PC-9 (cell line): Measurements from ENCODE around the gene CCL20.

Experiments used
- EZH2 ChIP-seq: fragments of 200-600 bp; sonication (generic); IDR thresholded peaks from 2 replicates; pipeline ENCODE4 v1.8.0; 2017; ENCODE audit warnings: antibody characterized with exemption, low read depth
- TF ChIP-seq, protein P1 (sequence below): fragments of 200-600 bp; sonication (generic); conservative IDR thresholded peaks from 2 replicates; pipeline ENCODE4 v1.6.1; 2017; ENCODE audit warnings: mixed run types, antibody characterized with exemption, mild to moderate bottlenecking, moderate library complexity

DNA sequence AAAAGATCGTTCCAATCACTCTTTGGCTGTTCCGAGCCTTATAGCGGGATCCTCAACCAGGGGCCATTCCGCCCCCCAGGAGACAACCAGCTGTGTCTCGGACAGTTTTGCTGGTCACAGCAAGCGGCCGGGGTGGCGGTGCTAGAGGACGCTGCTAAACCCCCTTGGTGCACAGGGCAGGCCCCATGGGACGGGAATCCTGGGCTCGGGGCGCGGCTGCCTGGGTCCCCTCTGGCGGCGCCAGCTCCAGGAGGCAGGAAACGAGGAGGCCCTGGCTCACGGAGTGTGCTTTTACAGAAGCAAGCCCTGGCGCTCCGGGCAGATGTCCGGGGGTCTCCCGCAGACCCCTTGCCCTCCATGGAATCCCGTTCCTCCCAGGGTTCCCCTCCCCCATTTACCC is 45.8 kb upstream of the CCL20 start:
- TF ChIP-seq, protein P1, sequence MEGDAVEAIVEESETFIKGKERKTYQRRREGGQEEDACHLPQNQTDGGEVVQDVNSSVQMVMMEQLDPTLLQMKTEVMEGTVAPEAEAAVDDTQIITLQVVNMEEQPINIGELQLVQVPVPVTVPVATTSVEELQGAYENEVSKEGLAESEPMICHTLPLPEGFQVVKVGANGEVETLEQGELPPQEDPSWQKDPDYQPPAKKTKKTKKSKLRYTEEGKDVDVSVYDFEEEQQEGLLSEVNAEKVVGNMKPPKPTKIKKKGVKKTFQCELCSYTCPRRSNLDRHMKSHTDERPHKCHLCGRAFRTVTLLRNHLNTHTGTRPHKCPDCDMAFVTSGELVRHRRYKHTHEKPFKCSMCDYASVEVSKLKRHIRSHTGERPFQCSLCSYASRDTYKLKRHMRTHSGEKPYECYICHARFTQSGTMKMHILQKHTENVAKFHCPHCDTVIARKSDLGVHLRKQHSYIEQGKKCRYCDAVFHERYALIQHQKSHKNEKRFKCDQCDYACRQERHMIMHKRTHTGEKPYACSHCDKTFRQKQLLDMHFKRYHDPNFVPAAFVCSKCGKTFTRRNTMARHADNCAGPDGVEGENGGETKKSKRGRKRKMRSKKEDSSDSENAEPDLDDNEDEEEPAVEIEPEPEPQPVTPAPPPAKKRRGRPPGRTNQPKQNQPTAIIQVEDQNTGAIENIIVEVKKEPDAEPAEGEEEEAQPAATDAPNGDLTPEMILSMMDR, result no peak
- TF ChIP-seq EZH2, result no peak
